ENCODE results near the gene ACYP2. TPM values are rescaled to one million over a fixed set of nuclear protein-coding genes. Genes with fewer than 3 reads are reported as not detected.

Gene ACYP2
- total RNA-seq, 1 donor from 2014 or later, result 7.0 TPM

GRCh38 chr2:54350426-54350825 is 235.0 kb downstream of the ACYP2 start:
- H3K4me3 Mint-ChIP-seq (ENCODE audit: unreplicated experiment), result no peak overlapping the region
- TF ChIP-seq CTCF (IDR thresholded peaks at IDR 0.05; ENCODE audit: unreplicated experiment), result no peak
- H3K27me3 Mint-ChIP-seq (ENCODE audit: unreplicated experiment), result no peaks in the 10 kb centered on the region
- H3K36me3 Mint-ChIP-seq (ENCODE audit: low read depth, unreplicated experiment), result no peaks in the 10 kb centered on the region
- H3K27ac Mint-ChIP-seq (ENCODE audit: unreplicated experiment), result no peak overlapping the region
- no peaks in the 10 kb centered on the region for H3K9me3 Mint-ChIP-seq (ENCODE audit: unreplicated experiment)
- H3K4me1 Mint-ChIP-seq (ENCODE audit: unreplicated experiment), result peaks cover 12% of the 10 kb centered on the region
- no peak for DNase-seq (ENCODE audit: low spot score)

- Mint-ChIP-seq H3K9me3 (ENCODE audit: unreplicated experiment) (no peaks in the 10 kb centered on the region), H3K27ac (ENCODE audit: unreplicated experiment) (no peak overlapping the region)
- no peak for DNase-seq (ENCODE audit: low spot score)
Measured at GRCh38 chr2:54353216-54353615, 237.8 kb downstream of the ACYP2 start.

More at GRCh38 chr2:54353216-54353615, 237.8 kb downstream of the ACYP2 start:
- no peak for TF ChIP-seq CTCF (IDR thresholded peaks at IDR 0.05; ENCODE audit: unreplicated experiment)
- H3K4me3 Mint-ChIP-seq (ENCODE audit: unreplicated experiment), result no peak overlapping the region
- H3K27me3 Mint-ChIP-seq (ENCODE audit: unreplicated experiment), result no peaks in the 10 kb centered on the region
- no peaks in the 10 kb centered on the region for H3K36me3 Mint-ChIP-seq (ENCODE audit: low read depth, unreplicated experiment)
- peaks cover 27% of the 10 kb centered on the region for H3K4me1 Mint-ChIP-seq (ENCODE audit: unreplicated experiment)

Other genes with a start within 250 kb of the ACYP2 start
- 106 TPM for gene PSME4, start 144.6 kb upstream of the ACYP2 start, total RNA-seq (ENCODE audit: unreplicated experiment)
- not detected for gene TSPYL6, start 140.6 kb downstream of the ACYP2 start, total RNA-seq (ENCODE audit: unreplicated experiment)

Data from endothelial cell (in vitro differentiated cells).